Effector memory CD4-positive, alpha-beta T cell (primary cell): Measurements from ENCODE around the gene FUT8.

Experiments
- DNase-seq, 3 donors: peaks; one replicate each; pipeline ENCODE4 v3.0.0-alpha.2; 2020
- H3K27ac ChIP-seq: 2 replicates; pipeline ENCODE4 v1.7.0; 2013; ENCODE audit warnings: mild to moderate bottlenecking, low read length, moderate library complexity; ENCODE audit not compliant: insufficient read depth, poor library complexity, severe bottlenecking
- H3K27me3 ChIP-seq: replicated peaks from 2 replicates; pipeline ENCODE4 v1.7.0; 2013; ENCODE audit warnings: mild to moderate bottlenecking, low read length; ENCODE audit not compliant: insufficient read depth, control insufficient read depth, poor library complexity, severe bottlenecking
- H3K36me3 ChIP-seq: 2 replicates; pipeline ENCODE4 v1.7.0; 2013; ENCODE audit warnings: mild to moderate bottlenecking, low read length, moderate library complexity; ENCODE audit not compliant: control insufficient read depth, insufficient read depth
- H3K4me1 ChIP-seq: 2 replicates; pipeline ENCODE4 v1.7.0; 2013; ENCODE audit warnings: low read length, mild to moderate bottlenecking; ENCODE audit not compliant: control insufficient read depth, insufficient read depth, poor library complexity, severe bottlenecking
- H3K4me3 ChIP-seq: 2 replicates; pipeline ENCODE4 v1.7.0; 2013; ENCODE audit warnings: low read length, low read depth, mild to moderate bottlenecking; ENCODE audit not compliant: insufficient read depth, poor library complexity, severe bottlenecking
- H3K9me3 ChIP-seq: 2 replicates; pipeline ENCODE4 v1.7.0; 2013; ENCODE audit warnings: mild to moderate bottlenecking, low read length, moderate library complexity; ENCODE audit not compliant: control insufficient read depth

FUT8 gene

DNA sequence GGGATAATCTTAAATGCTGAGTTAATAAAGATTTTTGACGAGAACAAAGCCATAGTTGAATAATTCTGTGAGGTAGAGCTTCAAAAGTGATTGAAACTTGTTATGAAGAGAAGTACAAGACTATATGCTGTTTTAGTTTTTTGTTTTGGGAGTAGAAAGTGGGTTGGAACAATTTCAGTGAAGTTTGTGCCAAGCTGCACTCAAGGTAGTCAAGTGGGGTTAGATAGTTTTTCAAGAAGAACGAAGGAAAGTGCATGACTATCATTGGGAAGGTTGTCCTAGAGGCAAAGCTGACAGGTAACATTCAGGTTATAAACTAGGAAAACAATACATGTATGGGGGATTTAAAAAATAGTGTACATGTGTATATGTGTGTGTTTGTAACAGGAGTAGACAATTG, 16.2 kb downstream of the FUT8 start:
- Histone ChIP-seq H3K36me3 (no peaks in the 10 kb centered on the region), H3K9me3 (no peaks in the 10 kb centered on the region)

DNA sequence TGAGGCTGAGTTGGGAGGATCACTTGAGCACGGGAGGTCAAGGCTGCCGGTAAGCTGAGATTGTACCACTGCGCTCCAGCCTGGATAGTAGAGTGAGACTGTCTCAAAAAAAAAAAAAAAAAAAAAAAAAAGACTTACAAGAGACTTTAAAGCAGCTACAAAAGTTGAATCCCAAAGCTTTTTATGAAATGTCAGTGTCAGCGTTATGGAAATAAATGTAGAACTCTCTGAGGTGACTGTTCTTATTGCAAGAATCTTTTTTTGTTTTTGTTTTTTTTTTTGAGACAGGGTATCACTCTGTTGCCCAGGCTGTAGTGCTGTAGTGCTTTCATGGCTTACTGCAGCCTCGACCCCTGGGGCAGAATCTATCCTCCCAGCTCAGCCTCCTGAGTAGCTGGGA, 17.2 kb downstream of the FUT8 start:
- no peak overlapping the region for H3K27ac ChIP-seq
- no peaks in the 10 kb centered on the region for H3K9me3 ChIP-seq
- no peaks in the 10 kb centered on the region for H3K27me3 ChIP-seq
- no peaks in the 10 kb centered on the region for H3K36me3 ChIP-seq
- DNase-seq: no peak
- H3K4me1 ChIP-seq: peaks cover 5% of the 10 kb centered on the region
- no peak overlapping the region for H3K4me3 ChIP-seq

More for the DNA sequence above, 16.2 kb downstream of the FUT8 start:
- DNase-seq: no peak
- Histone ChIP-seq H3K4me3 (no peak overlapping the region), H3K27ac (no peak overlapping the region), H3K27me3 (no peaks in the 10 kb centered on the region), H3K4me1 (peaks cover 5% of the 10 kb centered on the region)

DNA sequence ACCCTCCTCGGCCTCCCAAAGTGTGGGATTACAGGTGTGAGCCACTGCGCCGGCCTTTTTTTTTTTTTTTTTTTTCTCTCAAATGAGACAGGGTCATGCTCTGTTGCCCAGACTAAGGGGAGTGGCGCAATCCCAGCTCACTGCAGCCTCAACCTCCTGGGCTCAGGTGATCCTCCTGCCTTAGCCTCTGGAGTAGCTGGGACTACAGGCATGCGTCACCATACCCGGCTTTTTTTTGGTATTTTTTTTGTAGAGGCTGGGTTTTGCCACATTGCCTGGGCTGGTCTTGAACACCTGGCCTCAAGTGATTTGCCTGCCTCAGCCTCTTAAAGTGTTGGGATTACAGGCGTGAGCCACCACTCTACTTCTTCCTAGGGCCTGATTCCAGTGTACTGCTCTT, 18.7 kb downstream of the FUT8 start:
- Histone ChIP-seq H3K36me3 (no peaks in the 10 kb centered on the region), H3K4me1 (peaks cover 5% of the 10 kb centered on the region), H3K27ac (no peak overlapping the region), H3K4me3 (no peak overlapping the region), H3K9me3 (no peaks in the 10 kb centered on the region), H3K27me3 (no peaks in the 10 kb centered on the region)
- DNase-seq: no peak

DNA sequence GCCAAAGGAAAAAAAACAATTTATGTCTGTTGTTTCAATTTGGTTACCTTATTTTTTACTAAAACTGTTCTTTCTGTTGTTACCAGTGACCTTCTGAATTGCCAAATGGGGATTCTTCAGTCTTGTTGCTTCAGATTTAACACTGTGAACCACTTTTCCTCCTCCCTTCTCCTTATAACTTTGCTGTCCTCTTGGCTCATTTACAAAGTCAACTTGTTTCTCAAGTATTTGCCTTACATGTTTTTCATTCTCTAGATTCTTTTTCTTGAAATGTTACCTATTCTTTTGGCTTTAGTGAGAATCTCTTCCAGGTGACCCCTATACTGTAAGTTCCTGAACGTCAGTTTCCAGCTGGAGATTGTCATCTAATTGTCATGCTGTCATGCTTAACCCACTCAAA, 19.4 kb downstream of the FUT8 start:
- Histone ChIP-seq H3K27me3 (no peaks in the 10 kb centered on the region), H3K9me3 (no peaks in the 10 kb centered on the region), H3K36me3 (no peaks in the 10 kb centered on the region), H3K4me1 (peaks cover 5% of the 10 kb centered on the region), H3K27ac (no peak overlapping the region), H3K4me3 (no peak overlapping the region)
- no peak for DNase-seq

GRCh38 chr14:65432361-65432948, 19.9 kb downstream of the FUT8 start:
- DNase-seq: no peak
- Histone ChIP-seq H3K9me3 (no peaks in the 10 kb centered on the region), H3K27ac (no peak overlapping the region), H3K36me3 (no peaks in the 10 kb centered on the region), H3K4me1 (peaks cover 5% of the 10 kb centered on the region), H3K27me3 (no peaks in the 10 kb centered on the region), H3K4me3 (no peak overlapping the region)

- H3K36me3 ChIP-seq: no peaks in the 10 kb centered on the region
- no peak overlapping the region for H3K27ac ChIP-seq
- no peak for DNase-seq
- no peak overlapping the region for H3K4me3 ChIP-seq
- H3K9me3 ChIP-seq: no peaks in the 10 kb centered on the region
- no peaks in the 10 kb centered on the region for H3K27me3 ChIP-seq
- H3K4me1 ChIP-seq: peaks cover 8% of the 10 kb centered on the region
Observed at GRCh38 chr14:65433157-65433556, 20.6 kb downstream of the FUT8 start.

DNA sequence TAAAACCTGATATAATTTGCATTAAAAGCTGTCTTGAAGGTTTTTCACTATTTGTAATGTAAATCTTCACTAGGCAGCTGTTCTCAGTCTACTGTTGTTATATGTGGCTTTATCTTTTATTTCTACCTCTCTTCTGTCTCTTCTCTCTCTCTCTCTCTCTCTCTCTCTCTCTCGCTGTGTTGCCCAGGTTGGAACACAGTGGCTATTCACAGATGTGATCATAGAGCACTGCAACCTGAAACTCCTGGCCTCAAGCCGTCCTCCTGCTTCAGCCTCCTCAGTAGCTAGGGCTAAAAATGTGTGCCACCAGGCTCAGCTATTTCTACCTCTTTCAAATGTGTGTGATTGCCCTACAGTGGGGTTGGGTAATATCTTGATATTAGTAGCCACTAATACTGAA, 21.1 kb downstream of the FUT8 start:
- Histone ChIP-seq H3K27ac (no peak overlapping the region), H3K4me1 (peaks cover 9% of the 10 kb centered on the region), H3K27me3 (no peaks in the 10 kb centered on the region), H3K36me3 (no peaks in the 10 kb centered on the region), H3K4me3 (no peak overlapping the region), H3K9me3 (no peaks in the 10 kb centered on the region)
- DNase-seq: no peak

DNA sequence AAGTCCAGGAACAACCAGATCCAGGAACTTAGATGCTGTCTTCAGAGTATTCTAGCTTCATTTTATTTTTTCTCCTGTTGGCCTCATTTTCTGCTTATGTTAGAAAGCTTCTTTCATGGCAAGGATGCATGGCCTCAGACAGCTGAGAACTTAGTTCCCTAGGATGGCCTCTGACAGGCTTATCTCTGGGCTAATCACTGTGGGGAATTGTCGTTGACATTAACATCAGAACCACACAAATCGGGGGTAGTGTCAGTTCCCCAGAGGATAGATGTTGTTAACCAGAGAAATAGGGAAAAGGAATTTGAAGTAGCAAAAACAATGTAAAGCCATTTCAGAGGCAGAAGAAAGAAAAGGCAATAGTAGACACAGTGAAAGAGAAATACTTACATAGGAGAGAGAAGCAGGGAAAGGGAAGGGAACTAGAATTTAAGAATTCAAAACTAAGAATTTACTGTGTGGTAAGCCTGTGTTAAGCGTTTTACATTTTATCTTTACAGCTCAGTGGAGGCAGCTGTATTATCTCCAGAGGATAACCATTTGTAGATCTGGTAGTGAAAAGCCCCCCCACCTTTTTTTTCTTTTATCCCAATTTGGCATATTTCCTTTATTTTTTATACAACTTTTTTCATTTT, 21.8 kb downstream of the FUT8 start:
- Histone ChIP-seq H3K4me3 (no peak overlapping the region), H3K36me3 (no peaks in the 10 kb centered on the region), H3K27ac (no peak overlapping the region), H3K9me3 (no peaks in the 10 kb centered on the region), H3K27me3 (no peaks in the 10 kb centered on the region), H3K4me1 (peaks cover 9% of the 10 kb centered on the region)
- DNase-seq: no peak

DNA sequence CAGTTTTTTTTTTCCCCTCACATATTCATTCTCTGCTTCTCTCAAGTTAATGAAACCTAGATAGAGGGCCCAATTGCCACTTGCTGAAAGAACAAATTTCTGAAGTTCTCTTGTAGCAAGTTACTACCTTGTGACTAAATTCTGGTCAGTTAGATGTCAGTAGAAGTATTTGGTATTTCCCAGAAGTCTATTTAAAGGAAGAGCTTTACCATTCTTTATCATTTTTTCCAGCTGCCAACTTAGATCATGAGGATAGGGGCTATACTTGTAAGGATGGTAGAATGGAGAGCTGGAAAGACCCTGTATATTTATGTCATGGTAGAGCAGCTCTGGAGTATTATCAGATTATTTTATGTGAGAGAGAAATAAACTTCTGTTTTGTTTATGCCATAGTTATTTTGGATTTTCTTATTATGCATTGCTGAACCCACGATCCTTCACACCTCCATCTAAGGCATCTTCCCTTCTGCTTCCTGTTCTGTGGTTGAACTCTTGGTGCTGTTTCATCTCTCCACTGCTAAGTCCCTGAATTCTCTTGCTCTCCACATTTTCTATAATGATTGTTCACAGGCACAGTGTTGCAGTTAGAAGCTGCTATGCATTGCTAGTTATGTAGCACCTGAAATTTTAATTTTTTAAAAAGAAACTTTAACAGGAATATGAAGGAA, 25.9 kb downstream of the FUT8 start:
- no peaks in the 10 kb centered on the region for H3K9me3 ChIP-seq
- H3K36me3 ChIP-seq: no peaks in the 10 kb centered on the region
- peaks cover 4% of the 10 kb centered on the region for H3K4me1 ChIP-seq
- no peak for DNase-seq
- H3K27me3 ChIP-seq: no peaks in the 10 kb centered on the region
- no peak overlapping the region for H3K4me3 ChIP-seq
- H3K27ac ChIP-seq: no peak overlapping the region

DNA sequence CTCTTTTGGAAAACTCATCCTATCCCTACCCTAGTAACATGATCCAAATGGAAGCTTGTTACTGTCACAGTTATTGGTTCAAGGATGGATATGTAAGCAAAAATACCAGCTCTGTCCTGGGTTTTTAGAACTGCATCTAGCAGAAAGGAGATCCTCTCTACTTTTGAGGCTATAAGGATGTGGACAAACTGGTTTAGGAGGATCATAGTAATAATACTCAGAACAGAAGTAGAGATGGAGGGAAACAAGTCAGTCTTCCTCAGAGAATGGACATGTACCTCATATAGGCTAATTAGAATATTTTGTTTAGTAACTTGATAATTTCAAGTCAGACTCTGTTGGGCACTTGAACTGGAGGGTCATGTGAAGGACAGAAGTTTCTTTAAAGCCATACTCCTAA, 26.6 kb downstream of the FUT8 start:
- no peaks in the 10 kb centered on the region for H3K27me3 ChIP-seq
- no peak overlapping the region for H3K4me3 ChIP-seq
- H3K27ac ChIP-seq: no peak overlapping the region
- H3K9me3 ChIP-seq: no peaks in the 10 kb centered on the region
- H3K4me1 ChIP-seq: peaks cover 4% of the 10 kb centered on the region
- DNase-seq: no peak
- no peaks in the 10 kb centered on the region for H3K36me3 ChIP-seq
